ENCODE data around the gene TMEFF1. TPM values are rescaled to one million over a fixed set of nuclear protein-coding genes. Genes with fewer than 3 reads are reported as not detected.

The TMEFF1 gene
- total RNA-seq, 1 experiment from 2014 or later = 3.3 TPM

DNA sequence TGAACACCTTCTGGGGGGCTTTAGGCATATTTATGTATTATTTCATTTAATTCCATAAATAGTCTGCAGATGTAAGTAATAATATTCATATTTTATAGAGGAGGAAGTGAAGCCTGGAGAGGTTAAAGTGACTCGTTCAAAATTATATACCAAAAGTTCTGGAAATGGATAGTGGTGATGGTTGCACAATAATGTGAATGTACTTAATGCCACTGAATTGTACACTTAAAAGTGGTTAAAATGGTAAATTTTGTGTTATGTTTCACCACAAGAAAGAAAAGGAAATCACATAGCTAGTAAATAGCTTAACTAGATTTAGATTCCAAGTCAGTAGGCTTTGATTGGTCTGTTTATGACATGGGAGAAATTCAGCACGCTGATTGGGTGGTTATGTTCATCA, 13.0 kb upstream of the TMEFF1 start:
- Histone ChIP-seq H3K9me3 (ENCODE audit: control insufficient read depth in 1 of 2, insufficient read depth in 1 of 2, low read depth in 1 of 2, low read length in 2 of 2) (no peaks in the 10 kb centered on the region), H4K20me1 (ENCODE audit: insufficient read depth) (no peaks in the 10 kb centered on the region), H3K9me2 (ENCODE audit: insufficient read depth) (no peaks in the 10 kb centered on the region), H3K27ac (ENCODE audit: low read depth, low read length) (no peak overlapping the region), H3K36me3 (ENCODE audit: control insufficient read depth in 1 of 2, insufficient read depth in 2 of 2, low read length in 2 of 2) (no peaks in the 10 kb centered on the region), H3K4me3 (replicated peaks in 1 of 2; ENCODE audit: low read depth in 1 of 2, low read length in 2 of 2) (no peak overlapping the region), H3K79me2 (ENCODE audit: insufficient read depth, low read length) (no peaks in the 10 kb centered on the region), H3K4me2 (ENCODE audit: low read length) (no peak overlapping the region), H2AFZ (ENCODE audit: low read depth, low read length, poor library complexity, severe bottlenecking) (no peak overlapping the region), H3K27me3 (ENCODE audit: insufficient read depth, low read length) (no peaks in the 10 kb centered on the region), H3K4me1 (ENCODE audit: control insufficient read depth in 1 of 2, insufficient read depth in 2 of 2, low read length in 2 of 2) (no peaks in the 10 kb centered on the region), H3K9ac (ENCODE audit: low read length) (no peak overlapping the region)
- no peak for TF ChIP-seq POLR2A (IDR thresholded peaks at IDR 0.05; ENCODE audit: borderline replicate concordance, extremely low read depth, insufficient read depth, insufficient read length)
- TF ChIP-seq POLR2AphosphoS5 (IDR thresholded peaks at IDR 0.05; ENCODE audit: low read depth, low read length) = no peak
- no peak for TF ChIP-seq JUND (IDR thresholded peaks at IDR 0.05)
- TF ChIP-seq, protein P1, sequence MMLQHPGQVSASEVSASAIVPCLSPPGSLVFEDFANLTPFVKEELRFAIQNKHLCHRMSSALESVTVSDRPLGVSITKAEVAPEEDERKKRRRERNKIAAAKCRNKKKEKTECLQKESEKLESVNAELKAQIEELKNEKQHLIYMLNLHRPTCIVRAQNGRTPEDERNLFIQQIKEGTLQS (IDR thresholded peaks at IDR 0.05) = no peak
- TF ChIP-seq RAD21 (IDR thresholded peaks at IDR 0.05; ENCODE audit: low read depth) = no peak
- TF ChIP-seq YY1 (IDR thresholded peaks at IDR 0.05; ENCODE audit: extremely low read depth, insufficient replicate concordance, low read depth, low read length) = no peak
- TF ChIP-seq MAX (IDR thresholded peaks at IDR 0.05) = no peak
- no peak for TF ChIP-seq ZFX (IDR thresholded peaks at IDR 0.05)
- TF ChIP-seq CBX3 (IDR thresholded peaks at IDR 0.05; ENCODE audit: low read depth) = no peak
- no peak for TF ChIP-seq ZBTB33 (IDR thresholded peaks at IDR 0.05; ENCODE audit: extremely low read depth, insufficient replicate concordance, low read length)
- no peak for TF ChIP-seq SIN3A (IDR thresholded peaks at IDR 0.05; ENCODE audit: low read depth)
- no peak for TF ChIP-seq FOSL1 (IDR thresholded peaks at IDR 0.05; ENCODE audit: low read depth)
- TF ChIP-seq EZH2phosphoT487 (IDR thresholded peaks at IDR 0.05; ENCODE audit: borderline replicate concordance) = no peak
- no peak for TF ChIP-seq ELF1 (IDR thresholded peaks at IDR 0.05; ENCODE audit: borderline replicate concordance, low read depth)
- no peak for TF ChIP-seq TCF7L2 (IDR thresholded peaks at IDR 0.05; ENCODE audit: borderline replicate concordance, extremely low read depth, insufficient read depth, insufficient read length)
- TF ChIP-seq SP1 (IDR thresholded peaks at IDR 0.05; ENCODE audit: low read depth) = no peak
- ChIA-PET RAD21 (ENCODE audit: low non-redundant PET in 1 of 2, low total read pairs in 2 of 2, uncharacterized antibody in 2 of 2, unreplicated experiment in 2 of 2) (no interaction called here), POLR2A (no interaction called here), CTCF (no interaction called here)
- ATAC-seq (no peak), DNase-seq (ENCODE audit: low read depth, low spot score) (no peak)
- BruUV-seq (replicated peaks) = no TSS peak
- intact Hi-C loops (cut with micrococcal nuclease) = loop anchor here (5.0 kb wide), 1 partner anchor 47 kb away; no protein-coding TSS in a partner anchor

Data from HCT116 (cell line).